ENCODE results near the gene CACNA2D2.

The CACNA2D2 gene

DNA sequence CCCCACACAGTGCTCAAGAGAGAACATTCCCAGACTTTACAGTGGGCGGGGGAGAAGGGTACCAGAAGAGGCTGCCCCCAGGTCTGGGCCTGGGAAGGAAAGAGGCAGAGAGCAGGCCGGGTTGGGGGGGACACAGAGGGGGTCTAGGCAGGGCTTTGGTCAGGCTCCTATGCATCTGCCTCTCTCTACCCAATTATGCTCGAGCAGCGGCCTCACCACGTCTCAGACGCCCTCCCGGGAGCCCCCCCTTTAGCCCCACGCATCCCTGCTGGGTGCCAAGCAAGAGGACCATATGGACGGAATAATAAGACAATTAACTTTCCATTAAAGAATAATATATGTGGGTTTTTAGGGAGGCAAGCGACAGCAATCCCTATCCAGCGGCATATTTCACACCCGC is 32.8 kb downstream of the CACNA2D2 start:
- in situ Hi-C loops (cut with MboI; ENCODE audit: low sequenced_read_pairs): no loop called here

DNA sequence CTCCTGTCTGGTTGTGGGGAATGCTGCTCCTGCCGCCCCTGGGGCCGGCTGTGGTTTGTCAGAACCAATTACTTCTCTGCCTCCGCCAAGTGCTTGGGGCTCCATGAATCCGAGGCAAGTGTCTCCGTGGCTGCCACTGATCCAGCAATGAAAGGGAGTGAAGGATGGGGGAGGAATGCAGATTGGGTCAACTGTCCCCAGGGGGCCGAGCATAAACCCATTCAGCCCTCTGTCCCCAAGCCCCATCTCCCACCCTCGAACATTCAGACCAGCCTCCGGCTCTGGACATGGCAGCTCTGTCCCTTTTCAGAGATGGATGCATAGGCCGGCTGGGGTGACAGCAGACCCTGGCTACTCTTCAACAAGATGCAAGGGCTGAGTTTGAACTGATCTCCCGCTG is 35.5 kb downstream of the CACNA2D2 start:
- in situ Hi-C loops (cut with MboI; ENCODE audit: low sequenced_read_pairs): no loop called here

- in situ Hi-C loops (cut with MboI; ENCODE audit: low sequenced_read_pairs): no loop called here
Observed at GRCh38 chr3:50466177-50466576, 37.3 kb downstream of the CACNA2D2 start.

DNA sequence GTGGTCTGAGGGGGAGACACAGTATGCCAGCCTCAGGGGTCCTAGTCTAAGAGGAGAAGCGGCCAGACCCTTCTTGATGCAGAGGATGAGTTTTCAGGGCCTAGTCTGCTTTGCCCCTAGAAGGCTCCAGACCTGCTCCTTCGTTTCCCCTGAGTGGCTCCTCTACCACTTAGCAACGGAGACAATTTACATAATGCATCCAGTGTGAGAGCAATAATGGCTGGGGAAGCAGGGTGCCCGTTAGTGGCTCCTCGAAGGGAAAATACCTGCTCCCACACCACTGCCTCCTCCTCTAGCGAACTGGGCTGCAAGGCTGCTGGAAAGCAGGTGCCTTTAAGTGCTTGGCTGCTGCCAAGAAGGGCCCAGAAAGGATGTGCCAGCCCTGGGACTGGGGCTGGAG is 38.9 kb downstream of the CACNA2D2 start:
- in situ Hi-C loops (cut with MboI; ENCODE audit: low sequenced_read_pairs): no loop called here

GRCh38 chr3:50459785-50460184 is 43.6 kb downstream of the CACNA2D2 start:
- in situ Hi-C loops (cut with MboI; ENCODE audit: low sequenced_read_pairs): no loop called here

- in situ Hi-C loops (cut with MboI; ENCODE audit: low sequenced_read_pairs): no loop called here
Observed at GRCh38 chr3:50457988-50458387, 45.4 kb downstream of the CACNA2D2 start.

DNA sequence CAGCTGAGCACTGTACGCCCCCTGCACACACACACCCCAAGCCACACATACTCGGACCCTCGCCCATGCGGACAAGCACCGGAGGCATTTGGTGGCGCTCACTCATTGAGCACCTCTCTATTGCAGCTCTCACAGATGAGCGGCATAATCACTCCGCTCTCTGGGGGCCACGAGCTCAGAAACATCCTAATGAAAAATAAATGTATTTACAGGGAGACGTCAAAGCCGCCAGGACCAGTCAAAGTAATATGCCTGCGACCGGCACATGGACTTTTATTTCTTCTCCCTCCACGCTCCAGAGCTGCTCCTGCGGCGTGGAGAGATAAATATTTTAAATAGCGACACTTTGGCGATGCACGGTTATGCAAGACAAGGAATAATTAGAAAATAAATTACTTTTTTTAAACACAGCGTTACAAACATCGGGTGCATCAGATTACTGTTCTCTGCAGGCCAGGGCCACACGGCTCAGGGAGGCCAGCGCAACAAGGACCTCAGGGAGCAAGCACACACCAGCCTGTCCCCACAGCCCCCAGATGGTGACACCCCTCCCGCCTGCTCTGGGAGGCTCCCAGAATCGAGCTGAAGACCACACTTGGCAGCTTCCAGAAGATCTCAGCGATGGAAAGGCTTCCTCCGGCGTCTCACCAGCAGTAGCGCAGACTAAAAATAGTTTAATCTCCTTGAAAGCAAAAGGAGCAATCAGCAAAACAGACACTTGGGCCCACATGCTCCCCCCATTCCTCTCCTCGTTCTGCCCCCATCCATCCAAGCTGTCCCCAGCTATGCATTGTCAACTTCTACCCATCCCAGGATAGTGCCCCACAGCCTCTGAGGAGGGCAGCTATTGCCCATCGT is 48.0 kb downstream of the CACNA2D2 start:
- in situ Hi-C loops (cut with MboI; ENCODE audit: low sequenced_read_pairs): no loop called here

DNA sequence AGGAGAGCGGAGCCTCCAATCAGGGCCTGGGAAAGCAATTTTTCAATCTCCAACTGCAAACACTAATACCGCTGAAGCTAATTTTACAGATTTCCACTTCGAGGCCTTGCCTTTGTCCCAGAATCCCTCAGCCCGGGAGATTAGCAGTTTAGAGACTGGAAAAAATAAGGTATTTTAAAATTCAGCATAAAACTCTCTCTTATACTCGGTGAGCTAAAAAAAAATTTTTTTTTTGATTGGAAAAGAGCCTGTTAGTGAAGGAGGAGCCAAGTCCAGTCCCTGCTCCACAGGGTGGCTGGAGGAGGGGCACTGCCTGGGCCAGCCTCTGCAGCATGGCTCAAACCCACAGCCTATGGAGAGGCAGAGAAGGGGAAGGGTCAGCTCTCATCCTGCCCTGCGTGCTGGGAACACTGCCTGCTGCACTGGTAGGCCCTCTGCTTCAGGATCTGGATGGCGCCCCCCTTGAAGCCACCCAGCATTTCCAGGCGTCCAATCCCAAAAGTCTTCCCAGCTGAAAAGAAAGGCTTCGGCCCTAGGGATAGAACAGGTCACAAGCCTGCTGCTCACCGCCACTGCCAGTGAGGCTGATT is 48.9 kb downstream of the CACNA2D2 start:
- in situ Hi-C loops (cut with MboI; ENCODE audit: low sequenced_read_pairs): no loop called here

- in situ Hi-C loops (cut with MboI; ENCODE audit: low sequenced_read_pairs): no loop called here
Observed at GRCh38 chr3:50453907-50454306, 49.5 kb downstream of the CACNA2D2 start.

GRCh38 chr3:50450209-50450921 is 53.1 kb downstream of the CACNA2D2 start:
- in situ Hi-C loops (cut with MboI; ENCODE audit: low sequenced_read_pairs): no loop called here

GRCh38 chr3:50448752-50449539 is 54.5 kb downstream of the CACNA2D2 start:
- in situ Hi-C loops (cut with MboI; ENCODE audit: low sequenced_read_pairs): loop anchor here (25.0 kb wide), 1 partner anchor 88 kb away; no protein-coding TSS in a partner anchor

GRCh38 chr3:50447290-50447840 is 56.1 kb downstream of the CACNA2D2 start:
- in situ Hi-C loops (cut with MboI; ENCODE audit: low sequenced_read_pairs): loop anchor here (25.0 kb wide), 1 partner anchor 90 kb away; no protein-coding TSS in a partner anchor

GRCh38 chr3:50445919-50446318 is 57.5 kb downstream of the CACNA2D2 start:
- in situ Hi-C loops (cut with MboI; ENCODE audit: low sequenced_read_pairs): loop anchor here (25.0 kb wide), 1 partner anchor 91 kb away; no protein-coding TSS in a partner anchor

GRCh38 chr3:50444782-50445181 is 58.7 kb downstream of the CACNA2D2 start:
- in situ Hi-C loops (cut with MboI; ENCODE audit: low sequenced_read_pairs): loop anchor here (25.0 kb wide), 1 partner anchor 93 kb away; no protein-coding TSS in a partner anchor

DNA sequence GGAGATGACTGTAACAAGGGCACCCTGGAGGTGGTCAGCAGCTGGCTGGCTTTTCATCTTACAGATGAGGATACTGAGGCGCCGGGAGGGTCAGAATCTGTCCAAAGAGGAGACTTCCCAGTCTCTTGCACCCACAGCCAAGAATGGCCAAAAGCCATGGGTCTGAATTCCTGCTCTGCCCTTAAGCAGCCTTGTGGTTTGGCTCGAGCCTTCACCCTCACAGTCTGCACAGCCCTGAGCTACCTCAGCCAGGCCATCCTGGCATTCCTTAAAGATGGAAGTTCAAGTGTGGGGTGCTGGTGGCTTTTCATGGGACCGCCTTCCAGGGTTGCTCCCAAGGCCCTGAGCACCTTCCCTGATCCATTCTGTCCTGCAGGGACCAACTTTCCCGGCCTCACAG is 59.2 kb downstream of the CACNA2D2 start:
- in situ Hi-C loops (cut with MboI; ENCODE audit: low sequenced_read_pairs): loop anchor here (25.0 kb wide), 1 partner anchor 93 kb away; no protein-coding TSS in a partner anchor

DNA sequence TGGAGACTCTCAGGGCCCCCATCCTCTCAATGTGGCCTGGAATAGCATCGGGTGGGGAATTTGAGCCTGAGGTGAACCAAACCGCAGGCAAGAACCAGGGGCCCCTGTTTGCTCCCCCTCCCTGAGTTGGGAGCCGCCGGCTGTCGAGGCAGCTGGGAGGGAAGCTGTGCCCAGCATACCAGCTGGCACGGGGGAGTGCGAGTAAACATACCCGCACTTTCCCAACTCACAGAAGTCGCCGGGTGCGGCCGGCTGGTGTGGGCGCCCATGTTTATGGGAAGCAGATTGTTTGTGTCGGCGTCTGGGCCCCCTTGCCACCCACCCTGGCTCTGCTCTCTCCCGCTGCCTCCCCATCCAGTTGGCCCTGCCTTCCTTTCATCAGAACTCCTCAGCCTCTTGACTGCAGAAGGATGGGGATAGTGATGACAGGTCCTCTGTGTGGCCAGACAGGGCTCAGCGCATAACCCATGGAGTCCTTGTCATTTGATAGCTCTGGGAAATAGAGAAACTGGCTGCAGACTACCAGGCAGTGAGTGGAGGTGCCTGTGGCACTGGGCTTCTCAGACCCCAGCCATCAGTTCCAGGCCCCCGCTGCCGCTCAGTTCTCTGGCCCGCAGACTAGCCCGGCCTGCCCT is 60.4 kb downstream of the CACNA2D2 start:
- in situ Hi-C loops (cut with MboI; ENCODE audit: low sequenced_read_pairs): loop anchor here (25.0 kb wide), 1 partner anchor 94 kb away; no protein-coding TSS in a partner anchor

GRCh38 chr3:50441424-50442217 is 61.8 kb downstream of the CACNA2D2 start:
- in situ Hi-C loops (cut with MboI; ENCODE audit: low sequenced_read_pairs): loop anchor here (25.0 kb wide), 1 partner anchor 96 kb away; no protein-coding TSS in a partner anchor

DNA sequence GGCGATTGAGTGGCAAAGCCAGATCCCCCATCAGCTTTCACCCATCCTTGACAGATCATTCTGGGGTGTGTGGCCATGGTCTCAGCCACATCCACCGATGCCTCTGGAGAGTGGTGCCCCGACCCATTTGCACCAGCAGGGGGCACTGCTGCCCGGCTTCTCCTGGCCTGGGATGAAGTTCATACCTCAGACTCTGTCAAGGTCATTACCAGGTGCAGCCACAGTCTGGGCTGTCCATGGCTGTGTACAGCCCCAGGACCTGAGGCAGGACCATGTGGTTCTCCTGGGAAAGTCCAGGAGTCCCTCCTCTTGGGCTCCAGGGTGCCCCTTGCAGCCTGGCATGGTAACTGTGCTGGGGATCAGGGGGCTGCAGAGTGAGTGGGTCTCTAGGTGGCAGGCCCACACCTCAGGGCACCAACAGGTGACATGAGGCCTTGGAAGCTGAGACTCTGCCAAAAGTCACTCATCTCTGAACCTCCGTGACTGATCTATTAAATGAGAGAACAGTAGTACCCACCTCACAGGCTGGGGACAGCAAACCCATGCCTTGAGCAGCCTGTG is 67.2 kb downstream of the CACNA2D2 start:
- in situ Hi-C loops (cut with MboI; ENCODE audit: low sequenced_read_pairs): loop anchor here (25.0 kb wide), 1 partner anchor 101 kb away; no protein-coding TSS in a partner anchor

All from HL-60/S4 (cell line).